Stimulated activated naive CD4-positive, alpha-beta T cell (primary cell): ENCODE results near the gene IFNA21.
"Not testable (repeated sequence)": the region's sequence is repeated elsewhere in the genome, so short reads cannot be mapped to it uniquely, and the experiment has no call there.

Experiments used
- DNase-seq, 6 experiments: peaks; one replicate each; lab custom pipeline; 2025; lab: John Stamatoyannopoulos, UW

IFNA21 gene

DNA sequence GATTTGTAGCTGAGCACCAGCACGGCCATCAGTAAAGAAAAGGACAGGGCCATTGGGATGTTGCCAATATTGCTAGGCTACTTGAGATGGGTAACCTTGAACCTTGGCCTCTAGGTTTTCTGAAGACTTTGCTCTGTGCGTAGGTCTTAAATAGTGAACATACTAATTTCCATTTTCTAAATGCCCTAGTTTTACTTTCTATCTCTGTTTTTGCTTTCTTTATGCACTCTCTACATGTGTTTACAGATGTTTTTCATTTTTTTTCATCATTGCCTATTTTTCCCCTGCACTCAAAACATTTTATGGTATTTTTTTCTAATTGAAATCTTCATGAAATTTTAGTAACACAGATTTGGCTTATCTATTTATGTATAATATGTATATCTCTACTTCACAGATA, at the start of gene IFNA21:
IFNA21 (minus strand) TSS at position 101 of the 400 bp plus-strand sequence; CDS start at position 53, 48 bp downstream.
- not testable (repeated sequence) for DNase-seq

DNA sequence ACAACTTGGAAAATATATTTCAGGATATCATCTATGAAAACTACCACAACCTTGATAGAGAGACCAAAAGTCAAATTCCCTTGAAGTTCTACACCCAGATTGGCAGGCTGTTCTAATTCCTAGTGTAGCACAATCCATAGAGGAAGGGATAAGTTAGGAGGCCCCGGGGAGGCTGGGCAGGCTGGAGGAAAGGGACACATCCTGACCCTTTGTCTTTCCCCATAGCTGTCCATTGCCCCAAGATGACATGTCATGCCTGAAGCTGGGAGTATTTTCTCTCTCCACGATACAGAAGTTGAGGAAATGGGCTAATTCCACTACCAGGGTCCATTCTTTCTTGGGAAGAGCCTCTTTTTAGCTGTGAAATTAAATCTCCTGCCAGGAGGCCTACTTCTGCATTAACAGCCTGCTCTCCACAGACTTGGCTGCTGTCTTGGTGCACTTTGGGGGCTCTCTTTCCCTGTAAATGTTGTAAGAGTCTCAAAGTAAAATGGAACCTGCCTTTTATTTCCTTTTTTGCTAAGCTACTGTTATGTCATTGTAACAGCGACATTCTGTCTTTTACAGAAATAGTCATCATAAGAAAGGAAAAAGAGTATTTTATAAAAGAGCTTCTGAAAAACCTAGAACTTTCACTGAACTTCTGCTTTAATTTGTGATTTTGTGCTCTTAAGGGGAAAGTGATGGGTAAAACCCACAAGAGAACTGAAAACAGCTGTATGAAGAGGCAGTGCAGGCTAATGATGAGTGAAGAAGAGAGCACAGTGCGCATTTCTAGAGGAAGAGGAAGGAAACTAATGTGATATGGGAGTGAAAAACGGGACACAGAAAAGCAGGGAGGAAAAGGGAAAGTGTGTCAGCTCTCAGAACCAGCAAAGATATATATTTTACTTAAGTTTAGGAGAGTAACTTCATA, 47.2 kb upstream of the IFNA21 start:
- DNase-seq: peak in 2 of 6 experiments; percentile 6 to 11

DNA sequence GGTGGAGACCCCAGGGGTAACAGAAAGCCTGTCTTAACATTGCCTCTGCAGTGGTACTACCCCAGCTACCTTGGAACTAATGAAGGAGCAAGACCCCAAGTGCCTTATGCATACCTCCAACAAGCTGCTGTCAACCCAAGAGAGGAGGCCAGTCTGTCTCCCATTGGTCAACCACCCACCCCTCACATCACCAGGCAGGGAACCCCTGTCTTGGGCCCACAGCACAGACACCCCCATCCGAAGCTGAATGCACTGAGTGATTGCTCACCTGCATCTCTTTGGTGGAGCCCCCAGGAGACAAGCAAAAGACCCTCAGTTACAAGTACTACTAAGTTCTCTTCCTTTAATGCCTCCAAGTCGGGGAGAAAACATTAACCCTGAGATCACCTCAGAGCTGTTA, 45.7 kb upstream of the IFNA21 start:
- DNase-seq: not testable (repeated sequence)

DNA sequence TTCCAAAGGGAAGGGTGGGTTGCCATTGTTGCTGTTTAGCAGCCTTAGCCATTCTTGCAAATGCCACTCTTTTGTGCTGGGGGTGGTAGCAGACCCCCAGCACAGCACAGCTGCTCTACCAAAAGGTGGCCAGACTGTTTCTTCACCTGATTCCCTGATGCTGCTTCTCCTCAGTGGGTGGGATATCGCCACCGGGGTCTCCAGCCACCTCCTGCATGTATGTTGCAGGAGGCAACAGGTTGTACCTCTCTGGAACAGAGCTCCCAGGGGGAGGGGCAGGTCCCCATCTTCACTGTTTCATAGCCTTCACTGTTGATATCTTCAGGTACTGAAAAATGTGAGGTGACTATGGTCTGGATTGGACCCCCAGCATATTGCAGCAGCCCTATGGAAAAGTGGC, 44.3 kb upstream of the IFNA21 start:
- DNase-seq: not testable (repeated sequence)

DNA sequence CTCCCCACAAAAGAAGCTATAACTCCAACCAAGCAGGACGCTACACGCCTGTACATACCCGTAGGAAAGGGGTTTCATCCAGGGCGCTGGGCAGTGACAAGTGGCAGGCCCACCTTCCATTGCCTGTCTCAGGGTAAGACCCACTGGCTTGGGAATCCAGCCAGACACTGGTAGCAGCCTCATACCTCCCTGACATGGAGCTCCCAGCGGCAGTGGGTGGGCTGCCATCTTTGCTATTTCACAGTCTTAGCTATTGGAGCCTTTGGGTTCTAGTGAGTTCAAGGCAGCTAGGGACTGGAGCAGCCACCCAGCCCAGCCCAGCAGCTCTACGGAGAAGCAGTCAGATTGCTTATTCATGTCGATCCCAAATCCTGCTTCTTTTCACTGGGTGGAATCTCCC, 43.9 kb upstream of the IFNA21 start:
- no peak for DNase-seq

DNA sequence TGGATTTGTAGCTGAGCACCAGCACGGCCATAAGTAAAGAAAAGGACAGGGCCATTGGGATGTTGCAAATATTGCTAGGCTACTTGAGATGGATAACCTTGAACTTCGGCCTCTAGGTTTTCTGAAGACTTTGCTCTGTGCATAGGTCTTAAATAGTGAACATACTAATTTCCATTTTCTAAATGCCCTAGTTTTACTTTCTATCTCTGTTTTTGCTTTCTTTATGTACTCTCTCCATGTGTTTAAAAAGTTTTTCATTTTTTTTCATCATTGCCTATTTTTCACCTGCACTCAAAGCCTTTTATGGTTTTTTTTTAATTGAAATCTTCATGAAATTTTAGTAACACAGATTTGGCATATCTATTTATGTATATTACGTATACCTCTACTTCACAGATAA, 40.6 kb upstream of the IFNA21 start, which contains the start of gene IFNA10:
IFNA10 (minus strand) TSS at position 101 of the 400 bp plus-strand sequence; CDS start at position 55, 46 bp downstream.
- not testable (repeated sequence) for DNase-seq

DNA sequence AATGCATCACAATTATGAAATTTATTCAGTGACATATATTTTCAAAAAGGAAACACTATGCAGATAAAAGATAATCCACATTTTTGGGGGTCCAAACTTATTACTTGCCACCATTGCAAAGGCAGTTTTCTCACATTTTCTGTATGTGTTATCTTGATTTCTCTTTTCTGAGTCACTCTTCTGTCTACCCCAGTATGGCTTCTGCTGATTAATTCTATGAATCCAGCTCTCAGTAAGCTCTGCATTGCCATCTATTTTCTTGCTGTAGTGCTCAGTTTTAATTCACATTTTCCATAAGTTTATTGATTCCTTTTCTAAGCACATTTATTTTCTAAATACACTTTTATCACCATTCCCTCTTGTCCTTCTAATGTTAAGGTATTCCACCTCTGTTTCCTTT, 38.7 kb upstream of the IFNA21 start:
- DNase-seq: no peak

DNA sequence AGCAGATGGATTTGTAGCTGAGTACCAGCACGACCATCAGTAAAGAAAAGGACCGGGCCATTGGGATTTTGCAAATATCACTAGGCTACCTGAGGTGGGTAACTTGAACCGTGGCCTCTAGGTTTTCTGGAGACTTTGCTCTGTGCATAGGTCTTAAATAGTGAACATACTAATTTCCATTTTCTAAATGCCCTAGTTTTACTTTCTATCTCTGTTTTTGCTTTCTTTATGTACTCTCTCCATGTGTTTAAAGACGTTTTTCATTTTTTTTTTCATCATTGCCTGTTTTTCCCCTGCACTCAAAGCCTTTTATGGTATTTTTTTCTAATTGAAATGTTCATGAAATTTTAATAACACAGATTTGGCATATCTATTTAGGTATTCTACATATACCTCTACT, 35.6 kb upstream of the IFNA21 start, which contains the start of gene IFNA7:
IFNA7 (minus strand) TSS at position 101 of the 400 bp plus-strand sequence; CDS start at position 61, 40 bp downstream.
- not testable (repeated sequence) for DNase-seq

DNA sequence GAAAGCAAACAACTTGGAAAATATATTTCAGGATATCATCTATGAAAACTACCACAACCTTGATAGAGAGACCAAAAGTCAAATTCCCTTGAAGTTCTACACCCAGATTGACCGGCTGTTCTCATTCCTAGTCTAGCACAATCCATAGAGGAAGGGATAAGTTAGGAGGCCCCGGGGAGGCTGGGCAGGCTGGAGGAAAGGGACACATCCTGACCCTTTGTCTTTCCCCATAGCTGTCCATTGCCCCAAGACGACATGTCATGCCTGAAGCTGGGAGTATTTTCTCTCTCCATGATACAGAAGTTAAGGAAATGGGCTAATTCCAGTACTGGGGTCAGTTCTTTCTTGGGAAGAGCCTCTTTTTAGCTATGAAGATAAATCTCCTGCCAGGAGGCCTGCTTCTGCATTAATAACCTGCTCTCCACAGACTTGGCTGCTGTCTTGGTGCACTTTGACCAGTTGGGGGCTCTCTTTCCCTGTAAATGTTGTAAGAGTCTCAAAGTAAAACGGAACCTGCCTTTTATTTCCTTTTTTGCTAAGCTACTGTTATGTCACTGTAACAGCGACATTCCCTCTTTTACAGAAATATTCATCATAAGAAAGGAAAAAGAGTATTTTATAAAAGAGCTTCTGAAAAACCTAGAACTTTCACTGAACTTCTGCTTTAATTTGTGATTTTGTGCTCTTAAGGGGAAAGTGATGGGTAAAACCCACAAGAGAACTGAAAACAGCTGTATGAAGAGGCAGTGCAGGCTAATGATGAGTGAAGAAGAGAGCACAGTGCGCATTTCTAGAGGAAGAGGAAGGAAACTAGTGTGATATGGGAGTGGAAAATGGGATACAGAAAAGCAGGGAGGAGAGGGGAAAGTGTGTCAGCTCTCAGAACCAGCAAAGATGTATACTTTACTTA, 28.7 kb upstream of the IFNA21 start:
- DNase-seq: peak in 5 of 6 experiments; percentile 5 to 57 (median 19)

DNA sequence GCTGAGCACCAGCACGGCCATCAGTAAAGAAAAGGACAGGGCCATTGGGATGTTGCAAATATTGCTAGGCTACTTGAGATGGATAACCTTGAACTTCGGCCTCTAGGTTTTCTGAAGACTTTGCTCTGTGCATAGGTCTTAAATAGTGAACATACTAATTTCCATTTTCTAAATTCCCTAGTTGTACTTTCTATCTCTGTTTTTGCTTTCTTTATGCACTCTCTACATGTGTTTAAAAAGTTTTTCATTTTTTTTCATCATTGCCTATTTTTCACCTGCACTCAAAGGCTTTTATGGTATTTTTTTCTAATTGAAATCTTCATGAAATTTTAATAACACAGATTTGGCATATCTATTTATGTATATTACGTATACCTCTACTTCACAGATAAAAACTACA, 21.0 kb upstream of the IFNA21 start, which contains the start of gene IFNA4:
IFNA4 (minus strand) TSS at position 101 of the 400 bp plus-strand sequence; CDS start at position 45, 56 bp downstream.
- not testable (repeated sequence) for DNase-seq

DNA sequence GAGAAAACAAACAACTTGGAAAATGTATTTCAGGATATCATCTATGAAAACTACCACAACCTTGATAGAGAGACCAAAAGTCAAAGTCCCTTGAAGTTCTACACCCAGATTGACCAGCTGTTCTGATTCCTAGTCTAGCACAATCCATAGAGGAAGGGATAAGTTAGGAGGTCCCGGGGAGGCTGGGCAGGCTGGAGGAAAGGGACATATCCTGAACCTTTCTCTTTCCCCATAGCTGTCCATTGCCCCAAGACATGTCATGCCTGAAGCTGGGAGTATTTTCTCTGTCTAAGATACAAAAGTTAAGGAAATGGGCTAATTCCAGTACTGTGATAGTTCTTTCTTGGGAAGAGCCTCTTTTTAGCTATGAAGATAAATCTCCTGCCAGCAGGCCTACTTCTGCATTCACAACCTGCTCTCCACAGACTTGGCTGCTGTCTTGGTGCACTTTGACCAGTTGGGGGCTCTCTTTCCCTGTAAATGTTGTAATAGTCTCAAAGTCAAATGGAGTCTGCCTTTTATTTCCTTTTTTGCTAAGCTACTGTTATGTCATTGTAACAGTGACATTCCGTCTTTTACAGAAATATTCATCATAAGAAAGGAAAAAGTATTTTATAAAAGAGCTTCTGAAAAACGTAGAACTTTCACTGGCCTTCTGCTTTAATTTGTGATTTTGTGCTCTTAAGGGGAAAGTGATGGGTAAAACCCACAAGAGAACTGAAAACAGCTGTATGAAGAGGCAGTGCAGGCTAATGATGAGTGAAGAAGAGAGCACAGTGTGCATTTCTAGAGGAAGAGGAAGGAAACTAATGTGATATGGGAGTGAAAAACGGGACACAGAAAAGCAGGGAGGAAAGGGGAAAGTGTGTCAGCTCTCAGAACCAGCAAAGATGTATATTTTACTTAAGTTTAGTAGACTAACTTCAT, 16.6 kb upstream of the IFNA21 start:
- peak in 2 of 6 experiments; percentile 3 to 8 for DNase-seq

DNA sequence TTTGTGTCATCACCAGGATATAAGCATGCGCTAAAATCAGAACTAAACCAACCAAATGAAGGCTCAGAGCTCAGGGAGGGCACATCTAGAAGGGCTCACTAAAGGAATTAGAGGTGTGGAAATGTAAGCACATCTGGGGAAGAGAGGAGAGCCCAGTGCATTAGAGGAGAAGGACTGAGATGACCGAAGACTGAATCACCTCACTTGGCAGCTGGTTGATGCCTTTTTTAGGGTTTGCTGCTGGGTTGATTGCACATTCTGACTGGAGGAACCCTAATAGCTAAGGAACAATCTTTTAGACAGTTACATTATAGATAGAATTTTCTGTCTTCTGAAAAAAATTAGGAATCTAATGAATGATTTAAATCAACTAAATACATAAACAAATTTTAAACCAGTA, 8.2 kb upstream of the IFNA21 start:
- DNase-seq: no peak

DNA sequence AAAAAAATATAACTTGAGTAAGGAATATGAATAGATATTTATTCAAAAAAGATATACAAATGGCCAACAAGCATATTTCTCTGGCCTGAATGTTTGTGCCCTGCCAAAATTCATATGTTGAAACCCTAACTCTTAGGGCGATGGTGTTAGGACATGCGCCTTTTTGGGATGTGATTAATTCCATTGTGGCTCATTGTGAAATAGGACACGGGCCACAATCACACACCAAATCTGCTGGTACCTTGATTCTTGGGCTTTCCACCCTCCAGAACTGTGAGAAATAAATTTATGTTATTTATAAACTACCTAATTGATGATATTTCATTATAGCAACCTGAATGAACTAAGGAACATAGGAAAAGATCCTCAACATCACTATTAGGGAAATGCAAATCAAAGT, 5.7 kb upstream of the IFNA21 start:
- no peak for DNase-seq

DNA sequence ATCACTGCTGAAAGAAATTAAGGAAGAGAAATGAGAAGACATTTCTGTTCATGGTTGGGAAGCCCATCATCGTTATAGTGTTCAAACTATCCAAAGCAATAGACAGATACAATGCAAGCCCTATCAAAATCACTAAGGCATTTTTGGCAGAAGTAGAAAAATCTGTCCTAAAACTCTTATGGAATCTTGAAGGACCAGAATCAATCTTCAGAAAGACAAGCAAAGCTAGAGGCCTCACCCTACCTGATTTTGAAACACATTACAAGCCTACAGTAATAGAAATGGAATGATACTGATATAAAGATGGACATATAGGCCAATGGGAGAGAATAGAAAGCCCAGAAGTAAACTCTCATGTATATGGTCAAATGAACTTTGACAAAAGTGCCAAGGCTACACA, 4.9 kb upstream of the IFNA21 start:
- DNase-seq: no peak

DNA sequence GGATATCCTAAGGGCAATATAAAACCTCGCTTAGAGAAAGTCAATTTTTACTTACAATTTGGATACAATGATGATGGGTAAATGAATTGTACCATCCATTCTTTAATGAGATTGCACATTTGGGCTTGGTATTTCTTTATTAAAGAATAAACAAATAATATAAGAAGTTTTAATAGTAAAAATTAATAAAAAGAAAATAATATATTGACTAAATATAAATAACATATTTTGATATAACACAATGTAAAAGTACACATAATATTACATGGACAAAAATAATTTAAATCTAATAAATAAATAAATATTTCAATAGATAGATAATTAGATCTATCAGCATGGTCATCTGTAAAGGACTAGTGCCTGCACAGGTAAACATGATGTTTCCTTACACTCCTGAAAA, 944 bp downstream of the IFNA21 start:
- DNase-seq: no peak

DNA sequence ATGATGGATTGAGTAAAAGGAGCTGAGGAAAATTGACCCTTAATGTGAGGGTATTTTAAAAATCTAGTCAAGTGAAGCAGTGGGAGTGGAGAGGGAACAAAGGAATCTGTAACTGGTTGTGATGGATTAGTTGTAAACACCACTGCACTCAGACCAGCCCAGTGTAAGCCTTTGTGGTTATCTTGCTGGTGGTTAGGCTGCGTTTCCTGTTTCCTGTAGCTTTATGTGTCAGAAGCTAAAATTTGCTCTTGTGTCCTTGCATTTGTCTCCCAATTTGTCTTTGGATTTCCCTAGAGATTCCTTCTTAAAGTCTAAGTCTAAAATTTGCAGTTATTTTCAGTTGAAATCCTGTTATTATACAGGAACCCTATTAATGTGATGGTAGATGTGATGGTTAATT, 6.3 kb downstream of the IFNA21 start:
- DNase-seq: no peak

DNA sequence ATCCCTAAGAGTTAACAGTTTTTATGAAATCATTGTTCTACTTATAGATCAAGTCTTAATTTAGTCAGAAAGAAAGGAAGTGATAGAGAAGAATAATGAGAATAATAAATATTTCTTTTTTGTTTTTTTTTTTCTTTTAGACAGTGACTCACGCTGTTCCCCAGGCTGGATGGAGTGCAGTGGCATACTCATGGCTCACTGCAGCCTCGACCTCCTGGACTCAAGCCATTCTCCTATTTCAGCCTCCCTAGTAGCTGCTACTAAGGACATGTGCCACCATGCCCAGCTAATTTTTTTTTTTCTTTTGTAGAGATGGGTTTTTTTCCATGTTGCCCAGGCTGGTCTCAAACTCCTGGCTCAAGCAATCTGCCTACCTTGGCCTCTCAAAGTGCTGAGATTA, 11.0 kb downstream of the IFNA21 start:
- no peak for DNase-seq

DNA sequence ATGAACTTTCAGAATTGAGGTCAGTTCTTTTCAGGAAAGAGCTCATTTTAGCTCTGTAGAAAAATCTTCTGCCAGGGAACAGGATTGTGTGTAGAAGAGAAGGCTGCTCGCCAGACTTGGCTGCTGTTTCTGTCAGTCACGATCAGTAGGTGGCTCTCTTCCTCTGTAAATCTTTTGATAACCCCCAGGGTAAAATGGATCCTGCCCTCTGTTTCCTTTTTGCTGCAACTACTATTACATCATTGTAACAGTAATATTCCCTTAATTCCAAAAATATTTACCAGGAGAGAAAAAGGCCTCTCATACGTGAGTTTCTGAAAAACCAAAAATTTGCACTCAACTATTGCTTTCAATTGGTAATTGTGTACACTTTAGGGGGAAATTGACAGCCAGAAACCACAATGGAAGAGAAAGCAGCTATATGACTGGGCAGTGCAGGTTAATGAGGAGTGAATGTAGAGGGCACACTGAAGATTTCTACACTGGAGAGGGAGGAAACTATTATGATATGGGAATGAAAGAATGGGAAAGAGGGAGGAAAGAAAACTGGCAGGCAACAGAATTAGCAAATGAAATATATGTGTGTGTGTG, 12.3 kb downstream of the IFNA21 start:
- DNase-seq: peak in 1 of 6 experiments; percentile 8

DNA sequence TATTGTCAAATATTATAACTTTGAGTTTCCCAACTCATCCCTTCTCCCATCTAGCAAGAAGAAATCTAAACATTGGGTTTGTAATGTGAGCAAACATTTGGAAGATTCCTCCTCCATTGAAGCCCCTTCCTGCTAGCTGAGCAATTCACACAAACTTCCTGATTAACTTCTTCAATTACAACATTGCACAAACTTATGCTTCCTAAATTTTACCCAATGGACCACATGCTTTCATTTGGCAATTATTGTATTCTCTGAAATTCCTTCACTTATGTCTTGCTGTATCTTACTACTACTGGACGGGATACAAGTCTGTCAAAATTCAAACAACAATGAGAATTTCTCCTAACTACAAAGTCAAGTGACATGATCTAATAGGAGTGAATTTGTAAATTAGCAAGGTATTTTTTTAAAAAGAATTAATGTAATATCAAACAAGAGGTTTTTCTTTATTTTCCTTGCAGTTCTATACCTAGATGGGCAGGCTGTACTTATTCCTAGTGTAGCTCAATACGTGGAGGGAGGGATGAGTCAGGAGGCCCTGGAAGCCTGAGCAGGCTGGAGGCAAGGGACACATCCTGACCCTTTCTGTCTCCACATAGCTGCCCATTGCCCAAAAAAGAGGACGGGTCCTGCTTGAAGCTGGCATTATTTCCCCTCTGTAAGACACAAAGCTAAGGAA, 13.0 kb downstream of the IFNA21 start:
- DNase-seq: no peak

DNA sequence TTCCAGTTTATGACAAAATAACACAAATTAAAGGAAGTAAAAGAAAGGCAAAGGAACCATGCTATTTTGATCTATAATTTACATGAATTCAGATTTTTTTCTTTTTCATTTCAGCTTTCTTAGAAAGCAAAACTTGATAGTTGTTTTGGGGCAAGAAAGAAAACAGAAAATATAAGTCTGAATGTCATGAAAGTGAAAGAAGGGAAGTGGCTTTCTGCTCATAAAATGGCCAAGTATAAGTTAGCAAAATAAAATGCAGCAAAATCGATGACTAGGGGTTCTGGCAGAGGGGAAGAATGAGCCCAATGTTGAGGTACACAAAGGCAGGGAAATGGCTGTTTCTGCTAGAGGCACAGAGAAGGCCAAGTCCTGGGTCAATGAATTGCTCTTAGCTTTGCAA, 21.9 kb downstream of the IFNA21 start:
- DNase-seq: no peak
